Hepatocyte (in vitro differentiated cells): ENCODE results near the gene RBM47. TPM values are rescaled to one million over a fixed set of nuclear protein-coding genes. Genes with fewer than 3 reads are reported as not detected.

ENCODE experiments used
- DNase-seq: peaks from one replicate; pipeline ENCODE4 v3.0.0-alpha.2; 2016; ENCODE audit warnings: low spot score
- H2AFZ ChIP-seq: fragments of 200-600 bp; sonication (generic); 2 replicates; pipeline ENCODE4 v1.6.0; 2016; ENCODE audit warnings: antibody characterized with exemption, mild to moderate bottlenecking
- H3K27ac ChIP-seq: fragments of 200-600 bp; sonication (generic); 2 replicates; pipeline ENCODE4 v1.5.1; 2016; ENCODE audit warnings: mild to moderate bottlenecking
- H3K27me3 ChIP-seq: fragments of 200-600 bp; sonication (generic); 2 replicates; pipeline ENCODE4 v1.6.1; 2016
- H3K36me3 ChIP-seq: fragments of 200-600 bp; sonication (generic); replicated peaks from 2 replicates; pipeline ENCODE4 v1.5.1; 2016; ENCODE audit warnings: low read depth; ENCODE audit not compliant: insufficient read depth
- H3K4me1 ChIP-seq: fragments of 200-600 bp; sonication (generic); 2 replicates; pipeline ENCODE4 v1.5.1; 2016; ENCODE audit warnings: mild to moderate bottlenecking, moderate library complexity; ENCODE audit not compliant: insufficient read depth
- H3K4me2 ChIP-seq: fragments of 200-600 bp; sonication (generic); 2 replicates; pipeline ENCODE4 v1.6.0; 2016
- H3K4me3 ChIP-seq: fragments of 200-600 bp; sonication (generic); 2 replicates; pipeline ENCODE4 v1.5.1; 2016; ENCODE audit warnings: mild to moderate bottlenecking
- H3K79me2 ChIP-seq: fragments of 200-600 bp; sonication (generic); 2 replicates; pipeline ENCODE4 v1.6.0; 2017; ENCODE audit warnings: mild to moderate bottlenecking
- H3K9me2 ChIP-seq: fragments of 200-600 bp; sonication (generic); replicated peaks from 2 replicates; pipeline ENCODE4 v1.6.0; 2017; ENCODE audit warnings: mild to moderate bottlenecking; ENCODE audit not compliant: insufficient read depth
- H3K9me3 ChIP-seq: fragments of 200-600 bp; sonication (generic); 2 replicates; pipeline ENCODE4 v1.5.1; 2016; ENCODE audit warnings: low read depth, mild to moderate bottlenecking
- H4K20me1 ChIP-seq: fragments of 200-600 bp; sonication (generic); 2 replicates; pipeline ENCODE4 v1.6.0; 2016; ENCODE audit warnings: mild to moderate bottlenecking; ENCODE audit not compliant: insufficient read depth, poor library complexity, severe bottlenecking
- CTCF ChIP-seq: fragments of 200-600 bp; sonication (generic); IDR thresholded peaks from 2 replicates; pipeline ENCODE4 v1.5.1; 2016; ENCODE audit warnings: antibody characterized with exemption, mild to moderate bottlenecking; ENCODE audit not compliant: poor library complexity
- EZH2 ChIP-seq: fragments of 200-600 bp; sonication (generic); IDR thresholded peaks from 2 replicates; pipeline ENCODE4 v1.6.1; 2016; ENCODE audit warnings: antibody characterized with exemption, mild to moderate bottlenecking, borderline replicate concordance
- EZH2phosphoT487 ChIP-seq: fragments of 200-600 bp; sonication (generic); IDR thresholded peaks from one replicate; pipeline ENCODE4 v1.6.1; 2018; ENCODE audit warnings: antibody characterized with exemption, mild to moderate bottlenecking, low read depth, moderate library complexity; ENCODE audit not compliant: unreplicated experiment, severe bottlenecking
- WGBS: methylation state at CpG from one replicate; pipeline ENCODE4 v1.1.6; 2016; ENCODE audit warnings: low lambda C conversion rate; ENCODE audit errors: missing lambda C conversion rate; 5-methylcytosine and 5-hydroxymethylcytosine counted together
- polyA plus RNA-seq: library from polyadenylated mRNA; unstranded; fragments of >200 nt; fragmentation: Nextera tagmentation; extraction: Ambion mirVana; gene quantifications from 2 replicates; pipeline ENCODE4 v1.2.1, GENCODE V29; 2016
- total RNA-seq: library from RNA; depleted of rRNA; stranded (reverse); fragments of >200 nt; gene quantifications from 2 replicates; pipeline ENCODE4 v1.2.3, GENCODE V29; 2014

The RBM47 gene
- total and polyA plus RNA-seq, 2 experiments from 2014 or later, result 49.8 to 137 TPM

GRCh38 chr4:40651280-40651679, 21.6 kb upstream of the RBM47 start:
- no peaks in the 10 kb centered on the region for H4K20me1 ChIP-seq
- no peak overlapping the region for H2AFZ ChIP-seq
- H3K9me3 ChIP-seq, result no peaks in the 10 kb centered on the region
- no peaks in the 10 kb centered on the region for H3K27me3 ChIP-seq
- TF ChIP-seq EZH2phosphoT487, result no peak
- TF ChIP-seq EZH2, result no peak
- no peak for TF ChIP-seq CTCF
- no peak overlapping the region for H3K4me2 ChIP-seq
- H3K9me2 ChIP-seq, result no peaks in the 10 kb centered on the region
- no peaks in the 10 kb centered on the region for H3K4me1 ChIP-seq
- no peaks in the 10 kb centered on the region for H3K79me2 ChIP-seq
- DNase-seq, result no peak
- no peak overlapping the region for H3K27ac ChIP-seq
- WGBS, result 60% methylated on average over 2 of the region's 2 CpGs
- H3K4me3 ChIP-seq, result no peak overlapping the region
- no peaks in the 10 kb centered on the region for H3K36me3 ChIP-seq

- TF ChIP-seq EZH2phosphoT487 (no peak), CTCF (no peak), EZH2 (no peak)
- Histone ChIP-seq H3K4me2 (no peak overlapping the region), H3K36me3 (no peaks in the 10 kb centered on the region), H3K79me2 (no peaks in the 10 kb centered on the region), H3K27me3 (no peaks in the 10 kb centered on the region), H3K27ac (peak overlapping the region; percentile 39), H2AFZ (no peak overlapping the region), H3K4me1 (no peaks in the 10 kb centered on the region), H4K20me1 (no peaks in the 10 kb centered on the region), H3K9me2 (no peaks in the 10 kb centered on the region), H3K4me3 (no peak overlapping the region), H3K9me3 (no peaks in the 10 kb centered on the region)
- no peak for DNase-seq
- WGBS, result 68% methylated on average over 6 of the region's 6 CpGs
Observed at GRCh38 chr4:40649321-40649720, 19.7 kb upstream of the RBM47 start.

- H3K79me2 ChIP-seq, result no peaks in the 10 kb centered on the region
- no peaks in the 10 kb centered on the region for H3K36me3 ChIP-seq
- no peak for DNase-seq
- H3K27me3 ChIP-seq, result no peaks in the 10 kb centered on the region
- no peaks in the 10 kb centered on the region for H3K9me2 ChIP-seq
- no peak overlapping the region for H2AFZ ChIP-seq
- no peaks in the 10 kb centered on the region for H3K4me1 ChIP-seq
- H3K9me3 ChIP-seq, result no peaks in the 10 kb centered on the region
- no peak overlapping the region for H3K4me3 ChIP-seq
- no peaks in the 10 kb centered on the region for H4K20me1 ChIP-seq
- H3K4me2 ChIP-seq, result no peak overlapping the region
- TF ChIP-seq EZH2 (no peak), EZH2phosphoT487 (no peak), CTCF (no peak)
- WGBS, result 71% methylated on average over 9 of the region's 9 CpGs
- H3K27ac ChIP-seq, result peak overlapping the region; percentile 39
Observed at GRCh38 chr4:40648742-40649281, 19.1 kb upstream of the RBM47 start.

GRCh38 chr4:40648131-40648530, 18.5 kb upstream of the RBM47 start:
- H3K27ac ChIP-seq, result peak overlapping the region; percentile 39
- no peaks in the 10 kb centered on the region for H3K79me2 ChIP-seq
- DNase-seq, result no peak
- no peaks in the 10 kb centered on the region for H3K27me3 ChIP-seq
- H3K4me1 ChIP-seq, result no peaks in the 10 kb centered on the region
- H3K9me3 ChIP-seq, result no peaks in the 10 kb centered on the region
- H4K20me1 ChIP-seq, result no peaks in the 10 kb centered on the region
- no peak overlapping the region for H2AFZ ChIP-seq
- H3K36me3 ChIP-seq, result no peaks in the 10 kb centered on the region
- no peaks in the 10 kb centered on the region for H3K9me2 ChIP-seq
- TF ChIP-seq EZH2phosphoT487 (no peak), EZH2 (no peak), CTCF (no peak)
- no peak overlapping the region for H3K4me3 ChIP-seq
- no peak overlapping the region for H3K4me2 ChIP-seq
